ENCODE data around the gene PSTPIP1.

DNA sequence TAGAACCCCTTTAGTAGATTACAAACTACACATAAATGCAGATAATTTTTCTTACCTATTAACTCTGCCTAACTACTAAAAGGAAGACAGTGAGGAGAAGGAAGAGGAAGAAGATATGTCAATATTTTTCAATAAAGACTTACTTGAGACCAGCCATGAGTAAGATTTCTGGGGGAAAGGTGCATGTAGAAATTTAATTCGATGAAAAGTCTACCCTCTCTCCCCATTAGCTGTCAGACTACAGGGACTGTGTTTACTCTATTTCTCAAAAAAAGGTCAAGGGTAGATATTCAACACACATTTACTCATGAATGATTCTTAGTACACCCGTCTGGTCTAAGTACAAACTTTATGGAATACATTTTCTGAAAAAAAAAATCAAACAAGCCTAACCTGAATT lies 69.1 kb downstream of the PSTPIP1 start:
- TF ChIP-seq, protein P1, sequence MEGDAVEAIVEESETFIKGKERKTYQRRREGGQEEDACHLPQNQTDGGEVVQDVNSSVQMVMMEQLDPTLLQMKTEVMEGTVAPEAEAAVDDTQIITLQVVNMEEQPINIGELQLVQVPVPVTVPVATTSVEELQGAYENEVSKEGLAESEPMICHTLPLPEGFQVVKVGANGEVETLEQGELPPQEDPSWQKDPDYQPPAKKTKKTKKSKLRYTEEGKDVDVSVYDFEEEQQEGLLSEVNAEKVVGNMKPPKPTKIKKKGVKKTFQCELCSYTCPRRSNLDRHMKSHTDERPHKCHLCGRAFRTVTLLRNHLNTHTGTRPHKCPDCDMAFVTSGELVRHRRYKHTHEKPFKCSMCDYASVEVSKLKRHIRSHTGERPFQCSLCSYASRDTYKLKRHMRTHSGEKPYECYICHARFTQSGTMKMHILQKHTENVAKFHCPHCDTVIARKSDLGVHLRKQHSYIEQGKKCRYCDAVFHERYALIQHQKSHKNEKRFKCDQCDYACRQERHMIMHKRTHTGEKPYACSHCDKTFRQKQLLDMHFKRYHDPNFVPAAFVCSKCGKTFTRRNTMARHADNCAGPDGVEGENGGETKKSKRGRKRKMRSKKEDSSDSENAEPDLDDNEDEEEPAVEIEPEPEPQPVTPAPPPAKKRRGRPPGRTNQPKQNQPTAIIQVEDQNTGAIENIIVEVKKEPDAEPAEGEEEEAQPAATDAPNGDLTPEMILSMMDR (conservative IDR thresholded peaks at IDR 0.05; ENCODE audit: low read depth in 2 of 2): no peak
- TF ChIP-seq POLR2AphosphoS5 (IDR thresholded peaks at IDR 0.05; ENCODE audit: low read depth) (no peak), EZH2 (IDR thresholded peaks at IDR 0.05; ENCODE audit: low read depth, unreplicated experiment) (no peak), EZH2phosphoT487 (IDR thresholded peaks at IDR 0.05; ENCODE audit: unreplicated experiment) (no peak), JUNB (IDR thresholded peaks at IDR 0.05; ENCODE audit: unreplicated experiment) (no peak), CREB1 (CRISPR knock-in tag; IDR thresholded peaks at IDR 0.05; ENCODE audit: low read depth) (no peak), NANOG (IDR thresholded peaks at IDR 0.05; ENCODE audit: borderline replicate concordance) (no peak), ZNF114 (CRISPR knock-in tag; IDR thresholded peaks at IDR 0.05) (no peak)
- TF ChIP-seq, protein P2, sequence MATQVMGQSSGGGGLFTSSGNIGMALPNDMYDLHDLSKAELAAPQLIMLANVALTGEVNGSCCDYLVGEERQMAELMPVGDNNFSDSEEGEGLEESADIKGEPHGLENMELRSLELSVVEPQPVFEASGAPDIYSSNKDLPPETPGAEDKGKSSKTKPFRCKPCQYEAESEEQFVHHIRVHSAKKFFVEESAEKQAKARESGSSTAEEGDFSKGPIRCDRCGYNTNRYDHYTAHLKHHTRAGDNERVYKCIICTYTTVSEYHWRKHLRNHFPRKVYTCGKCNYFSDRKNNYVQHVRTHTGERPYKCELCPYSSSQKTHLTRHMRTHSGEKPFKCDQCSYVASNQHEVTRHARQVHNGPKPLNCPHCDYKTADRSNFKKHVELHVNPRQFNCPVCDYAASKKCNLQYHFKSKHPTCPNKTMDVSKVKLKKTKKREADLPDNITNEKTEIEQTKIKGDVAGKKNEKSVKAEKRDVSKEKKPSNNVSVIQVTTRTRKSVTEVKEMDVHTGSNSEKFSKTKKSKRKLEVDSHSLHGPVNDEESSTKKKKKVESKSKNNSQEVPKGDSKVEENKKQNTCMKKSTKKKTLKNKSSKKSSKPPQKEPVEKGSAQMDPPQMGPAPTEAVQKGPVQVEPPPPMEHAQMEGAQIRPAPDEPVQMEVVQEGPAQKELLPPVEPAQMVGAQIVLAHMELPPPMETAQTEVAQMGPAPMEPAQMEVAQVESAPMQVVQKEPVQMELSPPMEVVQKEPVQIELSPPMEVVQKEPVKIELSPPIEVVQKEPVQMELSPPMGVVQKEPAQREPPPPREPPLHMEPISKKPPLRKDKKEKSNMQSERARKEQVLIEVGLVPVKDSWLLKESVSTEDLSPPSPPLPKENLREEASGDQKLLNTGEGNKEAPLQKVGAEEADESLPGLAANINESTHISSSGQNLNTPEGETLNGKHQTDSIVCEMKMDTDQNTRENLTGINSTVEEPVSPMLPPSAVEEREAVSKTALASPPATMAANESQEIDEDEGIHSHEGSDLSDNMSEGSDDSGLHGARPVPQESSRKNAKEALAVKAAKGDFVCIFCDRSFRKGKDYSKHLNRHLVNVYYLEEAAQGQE (IDR thresholded peaks at IDR 0.05; ENCODE audit: unreplicated experiment): no peak
- TF ChIP-seq, protein P3, sequence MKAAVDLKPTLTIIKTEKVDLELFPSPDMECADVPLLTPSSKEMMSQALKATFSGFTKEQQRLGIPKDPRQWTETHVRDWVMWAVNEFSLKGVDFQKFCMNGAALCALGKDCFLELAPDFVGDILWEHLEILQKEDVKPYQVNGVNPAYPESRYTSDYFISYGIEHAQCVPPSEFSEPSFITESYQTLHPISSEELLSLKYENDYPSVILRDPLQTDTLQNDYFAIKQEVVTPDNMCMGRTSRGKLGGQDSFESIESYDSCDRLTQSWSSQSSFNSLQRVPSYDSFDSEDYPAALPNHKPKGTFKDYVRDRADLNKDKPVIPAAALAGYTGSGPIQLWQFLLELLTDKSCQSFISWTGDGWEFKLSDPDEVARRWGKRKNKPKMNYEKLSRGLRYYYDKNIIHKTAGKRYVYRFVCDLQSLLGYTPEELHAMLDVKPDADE (IDR thresholded peaks at IDR 0.05): no peak
